ENCODE measurements around the gene OPA1. TPM values are rescaled to one million over a fixed set of nuclear protein-coding genes. Genes with fewer than 3 reads are reported as not detected.
"Not testable (repeated sequence)": the region's sequence is repeated elsewhere in the genome, so short reads cannot be mapped to it uniquely, and the experiment has no call there.

Gene OPA1
- total RNA-seq, 2 experiments from 2014 or later = 85.2 to 94.0 TPM

GRCh38 chr3:193586526-193586925 lies 6.5 kb upstream of the OPA1 start:
- ChIA-PET POLR2A (no interaction called here), CTCF (no interaction called here)

DNA sequence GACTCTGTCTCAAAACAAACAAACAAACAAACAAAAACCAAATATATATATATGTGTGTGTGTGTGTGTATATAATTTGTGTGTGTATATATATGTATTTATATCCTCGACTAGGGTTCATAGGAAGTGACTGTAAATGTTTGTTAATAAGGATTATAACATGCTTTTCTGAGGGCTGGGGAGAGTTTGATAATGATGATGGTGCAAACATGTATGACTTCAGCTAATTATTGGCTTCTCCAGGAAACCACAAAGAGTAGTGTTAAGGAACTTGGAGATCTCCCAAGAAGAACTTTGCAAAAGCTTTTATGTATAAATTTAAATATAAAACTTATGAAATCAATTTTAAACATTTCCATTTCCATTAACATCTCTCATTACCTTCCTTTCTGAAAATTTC lies 3.9 kb upstream of the OPA1 start:
- ChIA-PET POLR2A (no interaction called here), CTCF (no interaction called here)

DNA sequence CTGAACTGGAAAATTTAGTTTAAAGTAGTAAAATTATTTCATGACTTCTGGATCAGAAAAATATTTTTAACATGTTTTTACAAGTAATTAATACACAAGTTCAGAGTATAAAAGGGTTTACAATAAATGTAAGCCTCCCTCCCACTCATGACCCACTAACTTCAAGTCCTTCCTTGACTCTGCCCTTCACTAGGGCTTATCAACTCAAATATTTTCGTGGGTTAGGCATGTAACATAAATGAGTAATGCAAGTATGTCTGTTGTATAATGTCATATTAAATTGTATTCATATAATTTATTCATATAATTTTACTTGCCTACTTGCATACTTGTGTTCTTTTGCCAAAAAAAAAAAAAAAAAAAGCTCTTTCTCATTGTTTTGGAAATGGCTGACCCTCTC lies 3.4 kb upstream of the OPA1 start:
- ChIA-PET CTCF (no interaction called here), POLR2A (no interaction called here)

- CTCF ChIA-PET = no interaction called here
These were observed 2.7 kb upstream of the OPA1 start for GRCh38 chr3:193590088-193590856.

GRCh38 chr3:193593668-193594030 lies 641 bp downstream of the OPA1 start:
- CTCF ChIA-PET = interaction anchor here (1.3 kb wide), 1 partner anchor 21 kb away, joined by 3 read pairs; no protein-coding TSS in a partner anchor
- POLR2A ChIA-PET = no interaction called here

More at GRCh38 chr3:193590088-193590856, 2.7 kb upstream of the OPA1 start:
- POLR2A ChIA-PET = no interaction called here

DNA sequence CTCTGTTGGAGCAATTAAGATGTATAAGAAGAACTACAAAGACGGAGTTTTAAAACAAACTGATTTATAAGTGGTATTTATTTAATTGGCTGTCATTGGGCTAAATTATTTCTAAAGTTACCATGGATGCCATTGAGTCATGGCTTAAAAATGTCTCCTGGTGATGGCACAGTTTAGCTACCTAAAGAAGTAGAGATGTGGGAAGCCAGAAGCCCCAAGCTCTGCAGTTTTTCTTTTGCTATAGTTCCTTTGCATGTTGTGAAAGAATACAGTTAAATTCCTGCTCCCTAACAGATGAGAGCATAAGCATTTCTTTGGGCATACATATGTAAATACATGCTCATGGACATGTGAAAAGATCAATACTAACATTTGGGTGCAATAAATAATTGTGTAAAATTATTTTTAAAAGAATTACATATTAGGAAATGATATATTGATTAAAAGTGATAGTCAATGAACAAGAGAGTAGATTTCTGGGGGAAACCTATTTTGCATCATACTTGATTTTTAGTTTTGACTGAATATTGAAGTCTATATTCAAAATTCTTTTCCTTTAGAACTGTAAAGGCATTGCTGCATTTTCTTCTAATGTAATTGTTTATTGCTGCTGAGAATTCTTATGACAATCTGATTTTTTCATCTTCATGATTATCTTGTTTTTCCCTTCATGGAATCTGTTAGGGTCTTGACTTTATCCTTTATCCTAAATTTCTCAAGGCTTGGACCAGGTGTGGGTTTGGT lies 2.1 kb downstream of the OPA1 start:
- POLR2A ChIA-PET = no interaction called here
- CTCF ChIA-PET = no interaction called here

- POLR2A ChIA-PET = no interaction called here
- CTCF ChIA-PET = no interaction called here
These were observed 3.0 kb downstream of the OPA1 start for GRCh38 chr3:193595939-193596487.

- POLR2A ChIA-PET = interaction anchor here (0.7 kb wide), 1 partner anchor 17 kb away, joined by 6 read pairs; no protein-coding TSS in a partner anchor
- CTCF ChIA-PET = interaction anchor here (0.7 to 0.9 kb wide), 2 partner anchors 15 to 100 kb away, joined by 3 to 4 read pairs; no protein-coding TSS in a partner anchor
These were observed 5.2 kb downstream of the OPA1 start for GRCh38 chr3:193598202-193598601.

- CTCF ChIA-PET = interaction anchor here (0.9 to 1.6 kb wide), 2 partner anchors 12 to 98 kb away, joined by 3 to 4 read pairs; no protein-coding TSS in a partner anchor
These were observed 6.4 kb downstream of the OPA1 start for GRCh38 chr3:193599393-193599792.

GRCh38 chr3:193605876-193606275 lies 12.9 kb downstream of the OPA1 start:
- ChIA-PET POLR2A (no interaction called here), CTCF (no interaction called here)

More at GRCh38 chr3:193599393-193599792, 6.4 kb downstream of the OPA1 start:
- POLR2A ChIA-PET = no interaction called here

- POLR2A ChIA-PET, CTCF ChIA-PET: not testable (repeated sequence)
These were observed 13.9 kb downstream of the OPA1 start for GRCh38 chr3:193606892-193607291.

GRCh38 chr3:193610516-193610915 lies 17.5 kb downstream of the OPA1 start:
- POLR2A ChIA-PET = interaction anchor here (0.6 kb wide), 1 partner anchor 825 kb away, joined by 3 read pairs; no protein-coding TSS in a partner anchor
- CTCF ChIA-PET = interaction anchor here (1.2 kb wide), 1 partner anchor 37 kb away, joined by 4 read pairs; no protein-coding TSS in a partner anchor

GRCh38 chr3:193614430-193614829 lies 21.4 kb downstream of the OPA1 start:
- POLR2A ChIA-PET = interaction anchor here (0.6 kb wide), 1 partner anchor 17 kb away, joined by 6 read pairs; no protein-coding TSS in a partner anchor
- CTCF ChIA-PET = no interaction called here

DNA sequence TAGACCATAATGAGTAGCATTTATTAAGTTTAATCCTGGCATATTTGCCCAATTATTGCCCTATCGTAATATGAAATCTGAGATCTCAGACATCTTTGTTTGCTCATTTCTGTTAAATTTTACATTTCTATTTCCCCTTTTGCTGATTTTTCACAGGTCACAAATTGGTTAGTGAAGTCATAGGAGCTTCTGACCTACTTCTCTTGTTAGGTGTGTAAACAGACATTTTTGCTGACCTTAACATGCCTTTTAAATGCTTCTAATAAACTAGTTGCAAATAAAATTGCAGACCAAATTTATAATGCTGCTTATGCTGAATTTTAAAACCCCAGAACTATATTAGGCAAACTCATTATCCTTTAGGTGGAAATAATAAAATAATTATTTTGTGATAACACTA lies 24.6 kb downstream of the OPA1 start:
- ChIA-PET CTCF (no interaction called here), POLR2A (no interaction called here)

GRCh38 chr3:193620057-193620456 lies 27.0 kb downstream of the OPA1 start:
- POLR2A ChIA-PET = no interaction called here
- CTCF ChIA-PET = no interaction called here

GRCh38 chr3:193620650-193621049 lies 27.6 kb downstream of the OPA1 start:
- CTCF ChIA-PET = no interaction called here

DNA sequence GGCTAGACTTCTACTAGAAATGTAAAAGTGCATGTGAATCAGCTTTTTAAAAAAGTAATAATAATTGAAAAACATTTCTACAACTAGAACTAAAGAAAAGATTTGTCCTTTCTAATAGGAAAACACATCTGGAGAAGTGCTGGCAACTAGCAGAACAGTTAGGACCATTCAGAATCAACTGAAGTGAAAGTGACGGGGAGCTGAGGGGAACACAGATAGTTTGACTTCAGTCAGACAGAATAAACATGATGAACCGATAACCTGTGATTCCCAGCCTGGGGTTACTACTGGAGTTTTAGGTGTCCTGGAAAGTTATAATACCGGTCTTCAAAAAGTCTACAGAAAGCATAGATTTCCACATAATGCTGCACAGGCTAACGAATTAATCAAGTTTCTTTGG lies 28.1 kb downstream of the OPA1 start:
- ChIA-PET CTCF (no interaction called here), POLR2A (no interaction called here)

More at GRCh38 chr3:193620650-193621049, 27.6 kb downstream of the OPA1 start:
- POLR2A ChIA-PET = no interaction called here

DNA sequence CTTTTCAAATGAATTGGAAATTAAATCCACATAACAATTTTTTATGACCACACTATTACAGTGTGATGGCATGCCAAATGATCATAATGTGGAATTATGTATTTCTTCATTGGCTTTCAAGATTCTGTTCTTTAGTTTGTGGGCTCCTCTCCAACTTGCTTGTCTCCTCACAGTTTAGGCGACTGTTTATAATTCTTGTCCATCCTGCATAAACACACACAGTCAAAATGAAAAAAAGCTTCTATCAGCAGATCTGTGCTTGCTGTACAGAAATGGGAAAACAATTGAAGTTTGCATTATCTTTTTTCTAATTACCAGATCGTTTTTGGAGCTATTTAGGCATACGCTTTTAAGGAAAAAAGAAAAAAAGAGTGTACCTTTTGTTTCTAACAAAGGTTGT lies 37.0 kb downstream of the OPA1 start:
- POLR2A ChIA-PET = no interaction called here
- CTCF ChIA-PET = interaction anchor here (1.3 kb wide), 1 partner anchor 686 kb away, joined by 3 read pairs; no protein-coding TSS in a partner anchor

GRCh38 chr3:193637831-193638230 lies 44.8 kb downstream of the OPA1 start:
- ChIA-PET POLR2A (no interaction called here), CTCF (no interaction called here)

DNA sequence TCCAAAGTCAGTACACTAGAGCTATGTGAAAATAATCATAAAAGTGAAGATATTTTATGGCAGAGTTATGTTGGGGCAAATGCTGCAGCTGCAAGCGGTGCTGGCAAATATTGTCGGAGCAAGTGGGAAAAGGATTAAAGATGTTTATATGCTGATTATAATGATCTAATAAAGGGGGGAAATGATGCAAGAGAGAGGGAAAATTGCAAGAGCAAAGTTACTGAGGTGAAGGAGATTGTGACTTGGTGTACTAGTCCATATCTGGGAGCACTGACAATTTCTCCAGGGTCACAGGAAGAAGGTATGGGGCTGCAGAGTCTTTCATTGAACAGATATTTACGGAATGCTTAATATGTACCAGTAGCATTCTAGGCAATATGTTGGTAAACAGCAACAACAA lies 45.8 kb downstream of the OPA1 start:
- ChIA-PET POLR2A (no interaction called here), CTCF (no interaction called here)
